Adrenal gland (tissue), 12 donors: ENCODE measurements around the gene WDR87. TPM values are rescaled to one million over a fixed set of nuclear protein-coding genes. Genes with fewer than 3 reads are reported as not detected.

Source experiments
- DNase-seq, 7 donors: peaks; one replicate each; pipeline ENCODE4 v3.0.0-alpha.2; 2019 to 2020
- H3K27ac ChIP-seq, 5 donors: fragments of 200-600 bp; sonication (generic) in 4 of 5; 1 replicate in 3 of 5; 2 replicates in 2 of 5; pipeline versions ENCODE4 v1.5.1 to v1.8.0; 2016 to 2020; ENCODE audit warnings: mild to moderate bottlenecking in 1 of 5
- H3K27me3 ChIP-seq: fragments of 200-600 bp; 2 replicates; pipeline ENCODE4 v1.8.0; 2021
- H3K36me3 ChIP-seq, 2 donors: fragments of 200-600 bp; replicated peaks in 1 of 2; 1 replicate in 1 of 2; 2 replicates in 1 of 2; pipeline versions ENCODE4 v1.5.1 to v1.8.0; 2018 to 2022
- H3K4me1 ChIP-seq, 2 donors: fragments of 200-600 bp; replicated peaks in 1 of 2; 1 replicate in 1 of 2; 2 replicates in 1 of 2; pipeline versions ENCODE4 v1.5.1 to v1.8.0; 2018 to 2021
- H3K4me3 ChIP-seq, 4 donors: fragments of 200-600 bp; sonication (generic) in 3 of 4; one replicate each; pipeline ENCODE4 v1.5.1; 2016 to 2018
- H3K9me3 ChIP-seq, 3 donors: fragments of 200-600 bp; sonication (generic) in 1 of 3; replicated peaks in 1 of 3; 1 replicate in 2 of 3; 2 replicates in 1 of 3; pipeline versions ENCODE4 v1.5.1 to v1.8.0; 2016 to 2021
- CTCF ChIP-seq, 6 experiments: fragments of 450-650 bp in 4 of 6; fragments of 200-600 bp in 2 of 6; sonication (generic) in 1 of 6; IDR thresholded peaks; 1 replicate in 5 of 6; 2 replicates in 1 of 6; pipeline versions ENCODE4 v1.5.1 to v1.8.0; 2016 to 2021; ENCODE audit warnings: antibody characterized with exemption in 6 of 6, mild to moderate bottlenecking in 2 of 6, moderate library complexity in 1 of 6
- POLR2A ChIP-seq, 2 donors: fragments of 450-650 bp; IDR thresholded peaks; one replicate each; pipeline ENCODE4 v1.6.1; 2017; ENCODE audit warnings: antibody characterized with exemption in 2 of 2, mild to moderate bottlenecking in 2 of 2, moderate library complexity in 1 of 2
- WGBS, 4 donors: extraction: QIAGEN DNeasy Blood & Tissue Kit in 2 of 4; methylation state at CpG; one replicate each; pipeline versions ENCODE4 v1.1.5 to v1.1.7; 2013 to 2017; 5-methylcytosine and 5-hydroxymethylcytosine counted together
- intact Hi-C, 2 donors: fragments of 100-400 bp; cut with DNase I; formaldehyde crosslinking; loops; one replicate each; pipeline versions ENCODE4 v1.14.1 to v1.15.0; 2022 to 2023
- polyA plus RNA-seq, 3 donors: library from polyadenylated mRNA; stranded (reverse); fragments of 200-250 nt in 2 of 3; fragments of 350-450 nt in 1 of 3; fragmentation: Illumina TruSeq in 1 of 3; extraction: RNeasy Lipid Tissue Mini Kit (QIAGEN cat#74804) in 1 of 3; gene quantifications; one replicate each; pipeline ENCODE4 v1.2.3, GENCODE V29; 2013 to 2014
- total RNA-seq, 9 donors: library from RNA; depleted of rRNA in 4 of 9; stranded (reverse); fragments of >200 nt in 4 of 9; fragments of 120-200 nt in 1 of 9; fragmentation: NEBNext Ultra II Directional in 1 of 9; extraction: Animal tissue kit (Norgen Biotek cat#: 25700) in 1 of 9; gene quantifications; one replicate each; pipeline versions ENCODE4 v1.1.0 to v1.2.4, GENCODE V29; 2013 to 2023
- donor health status: healthy with polysubstance abuse.
- donor health status: Bipolar disorder and iron deficiency.
- donor health status: DM: yes; HTN: yes; CAD: no.
- donor health status: DM: no; HTN: no; CAD: no.
- donor health status: DM: no; HTN: no; CAD: no.
- donor health status: DM: yes; HTN: yes; CAD: no.

Gene WDR87
- total and polyA plus RNA-seq, 12 donors: under 0.01 to 0.08 TPM; not detected in 10

- intact Hi-C loops: no loop called here
- H3K27me3 ChIP-seq: no peaks in the 10 kb centered on the region
- H3K27ac ChIP-seq: no peak overlapping the region
- 84 to 97% (median 90%) methylated on average over 6 of the region's 6 CpGs for WGBS, 4 donors
- DNase-seq: no peak
- TF ChIP-seq POLR2A (IDR thresholded peaks at IDR 0.05) (no peak), CTCF (IDR thresholded peaks at IDR 0.05) (no peak)
- H3K9me3 ChIP-seq: no peaks in the 10 kb centered on the region
- H3K36me3 ChIP-seq: no peaks in the 10 kb centered on the region
- no peak overlapping the region for H3K4me3 ChIP-seq
- no peaks in the 10 kb centered on the region for H3K4me1 ChIP-seq
Observed at GRCh38 chr19:37948362-37948761, 42.0 kb upstream of the WDR87 start.

DNA sequence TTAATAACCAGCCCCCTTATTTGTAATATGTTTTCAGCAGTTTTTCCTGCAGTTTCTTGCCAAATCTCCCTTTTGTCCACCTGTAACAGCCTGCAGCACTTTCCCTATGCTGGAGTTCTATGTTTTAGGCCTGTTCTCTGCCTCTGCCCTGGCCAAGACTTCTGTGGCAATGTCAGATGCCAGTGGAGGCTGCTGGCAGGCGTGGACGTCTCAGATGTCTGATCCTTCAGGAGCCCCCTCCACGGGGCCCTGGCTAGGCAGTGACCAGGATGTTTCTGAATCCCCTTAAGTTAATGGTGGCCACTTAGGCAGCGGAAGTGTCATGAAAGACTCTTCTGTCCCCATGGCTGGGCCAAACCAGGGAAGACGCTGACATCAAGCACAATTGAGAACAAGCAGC, 41.4 kb upstream of the WDR87 start:
- Histone ChIP-seq H3K27me3 (no peaks in the 10 kb centered on the region), H3K36me3 (no peaks in the 10 kb centered on the region), H3K4me3 (no peak overlapping the region), H3K9me3 (no peaks in the 10 kb centered on the region), H3K4me1 (no peaks in the 10 kb centered on the region), H3K27ac (no peak overlapping the region)
- intact Hi-C loops: no loop called here
- WGBS, 4 donors: 91 to 93% (median 93%) methylated on average over 5 of the region's 5 CpGs
- TF ChIP-seq CTCF (IDR thresholded peaks at IDR 0.05): no peak
- TF ChIP-seq POLR2A (IDR thresholded peaks at IDR 0.05): no peak
- no peak for DNase-seq

DNA sequence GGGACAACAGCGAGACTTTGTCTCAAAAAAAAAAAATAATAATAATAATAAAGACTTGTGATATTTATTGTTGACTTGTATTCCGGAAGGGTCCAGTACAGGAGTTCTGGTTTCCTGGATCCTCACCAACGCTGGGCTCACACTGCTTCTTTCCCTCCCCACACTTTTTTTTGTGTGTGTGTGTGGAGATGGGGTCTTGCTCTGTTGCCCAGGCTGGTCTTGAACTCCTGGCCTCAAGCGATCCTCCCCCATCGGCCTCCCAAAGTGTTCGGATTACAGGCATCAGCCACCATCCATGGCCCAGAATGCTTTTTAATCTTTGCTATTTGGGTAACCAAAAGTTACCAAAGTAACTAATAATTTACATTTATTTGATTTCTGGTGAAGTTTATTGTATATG, 39.7 kb upstream of the WDR87 start:
- intact Hi-C loops: no loop called here
- Histone ChIP-seq H3K36me3 (no peaks in the 10 kb centered on the region), H3K4me1 (no peaks in the 10 kb centered on the region), H3K9me3 (no peaks in the 10 kb centered on the region), H3K4me3 (no peak overlapping the region), H3K27me3 (no peaks in the 10 kb centered on the region), H3K27ac (no peak overlapping the region)
- WGBS, 4 donors: 94 to 98% (median 95%) methylated on average over 6 of the region's 6 CpGs
- TF ChIP-seq POLR2A (IDR thresholded peaks at IDR 0.05): no peak
- no peak for DNase-seq

DNA sequence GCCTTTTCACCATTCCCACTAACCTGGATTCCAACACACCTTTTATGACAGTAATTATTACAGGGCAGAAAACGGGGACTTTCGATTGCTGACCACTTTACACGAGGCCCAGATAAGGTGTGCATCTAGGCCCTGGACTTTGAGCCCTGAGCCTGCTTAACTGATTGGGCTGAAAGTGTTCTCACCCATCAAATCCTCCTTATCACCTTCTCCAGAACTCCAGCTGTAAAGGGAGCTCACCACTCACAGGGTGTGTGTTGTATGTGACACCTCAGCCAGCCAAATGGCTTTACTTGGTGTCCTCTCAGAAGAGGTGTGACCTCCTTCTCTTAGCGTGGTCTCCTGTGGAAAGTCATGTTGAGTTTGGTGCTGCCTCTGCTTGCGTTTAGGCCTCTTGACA, 37.1 kb upstream of the WDR87 start:
- Histone ChIP-seq H3K27me3 (no peaks in the 10 kb centered on the region), H3K27ac (no peak overlapping the region), H3K4me3 (no peak overlapping the region), H3K36me3 (no peaks in the 10 kb centered on the region), H3K9me3 (no peaks in the 10 kb centered on the region), H3K4me1 (no peaks in the 10 kb centered on the region)
- TF ChIP-seq POLR2A (IDR thresholded peaks at IDR 0.05) (no peak), CTCF (IDR thresholded peaks at IDR 0.05) (no peak)
- no peak for DNase-seq
- WGBS, 4 donors: 86 to 93% (median 89%) methylated on average over 5 of the region's 5 CpGs
- intact Hi-C loops: no loop called here

- H3K9me3 ChIP-seq: no peaks in the 10 kb centered on the region
- H3K4me1 ChIP-seq: no peaks in the 10 kb centered on the region
- WGBS, 4 donors: 86 to 96% (median 92%) methylated on average over 6 of the region's 6 CpGs
- H3K27me3 ChIP-seq: no peaks in the 10 kb centered on the region
- DNase-seq: no peak
- H3K27ac ChIP-seq: no peak overlapping the region
- no peak overlapping the region for H3K4me3 ChIP-seq
- TF ChIP-seq CTCF (IDR thresholded peaks at IDR 0.05) (no peak), POLR2A (IDR thresholded peaks at IDR 0.05) (no peak)
- intact Hi-C loops: no loop called here
- no peaks in the 10 kb centered on the region for H3K36me3 ChIP-seq
Observed at GRCh38 chr19:37942516-37942902, 36.1 kb upstream of the WDR87 start.
